PC-9 (cell line): ENCODE data around the gene RTL10. TPM values are rescaled to one million over a fixed set of nuclear protein-coding genes. Genes with fewer than 3 reads are reported as not detected.

Experiments used
- BruUV-seq: library from RNA; stranded (reverse); fragments of 400-500 nt; replicated peaks from 2 replicates; lab custom pipeline; 2021; lab: Mats Ljungman, UMichigan
- CTCF ChIA-PET: fragments of 300-600 bp; sonication (Branson Sonifier 250); formaldehyde crosslinking; loops from one replicate; lab custom pipeline; 2022; ENCODE audit warnings: antibody characterized with exemption; lab: Charles Lee
- POLR2A ChIA-PET: fragments of 300-600 bp; sonication (Branson Sonifier 250); formaldehyde crosslinking; loops from one replicate; lab custom pipeline; 2022; ENCODE audit warnings: antibody characterized with exemption; ENCODE audit not compliant: unreplicated experiment; lab: Charles Lee
- DNase-seq, 2 experiments: peaks; one replicate each; pipeline versions ENCODE4 v3.0.0 to v3.0.0-alpha.2; 2015 to 2022; ENCODE audit warnings: mixed read lengths in 1 of 2
- H2AFZ ChIP-seq: fragments of 200-600 bp; sonication (generic); 2 replicates; pipeline ENCODE4 v1.8.1; 2017; ENCODE audit warnings: antibody characterized with exemption
- H3F3A ChIP-seq: fragments of 200-600 bp; sonication (generic); 2 replicates; pipeline ENCODE4 v1.8.1; 2017; ENCODE audit warnings: antibody characterized with exemption, mild to moderate bottlenecking, low read depth; ENCODE audit not compliant: insufficient read depth
- H3K27ac ChIP-seq: fragments of 200-600 bp; sonication (generic); 2 replicates; pipeline ENCODE4 v1.6.1; 2016; ENCODE audit warnings: mixed run types
- H3K27me3 ChIP-seq: fragments of 200-600 bp; sonication (generic); 2 replicates; pipeline ENCODE4 v1.6.1; 2016; ENCODE audit warnings: low read depth, mixed run types; ENCODE audit not compliant: insufficient read depth
- H3K36me3 ChIP-seq: fragments of 200-600 bp; sonication (generic); 2 replicates; pipeline ENCODE4 v1.6.1; 2016; ENCODE audit warnings: low read depth, mixed run types
- H3K4me1 ChIP-seq: fragments of 200-600 bp; sonication (generic); replicated peaks from 2 replicates; pipeline ENCODE4 v1.6.1; 2016; ENCODE audit warnings: mixed run types; ENCODE audit not compliant: insufficient read depth
- H3K4me2 ChIP-seq: fragments of 200-600 bp; sonication (generic); 2 replicates; pipeline ENCODE4 v1.6.1; 2017; ENCODE audit warnings: mixed run types
- H3K4me3 ChIP-seq: fragments of 200-600 bp; sonication (generic); 2 replicates; pipeline ENCODE4 v1.6.1; 2016; ENCODE audit warnings: mixed run types
- H3K79me2 ChIP-seq: fragments of 200-600 bp; sonication (generic); 2 replicates; pipeline ENCODE4 v1.6.1; 2017; ENCODE audit warnings: low read depth, mixed run types
- H3K9me2 ChIP-seq: fragments of 200-600 bp; sonication (generic); 2 replicates; pipeline ENCODE4 v1.8.1; 2017; ENCODE audit warnings: mild to moderate bottlenecking; ENCODE audit not compliant: insufficient read depth
- H3K9me3 ChIP-seq: fragments of 200-600 bp; sonication (generic); 2 replicates; pipeline ENCODE4 v1.8.1; 2016; ENCODE audit warnings: low read depth; ENCODE audit not compliant: insufficient read depth
- H4K20me1 ChIP-seq: fragments of 200-600 bp; sonication (generic); 2 replicates; pipeline ENCODE4 v1.8.1; 2017; ENCODE audit not compliant: insufficient read depth
- CTCF ChIP-seq: fragments of 200-600 bp; sonication (generic); conservative IDR thresholded peaks from 2 replicates; pipeline ENCODE4 v1.6.1; 2017; ENCODE audit warnings: mixed run types, antibody characterized with exemption, mild to moderate bottlenecking, moderate library complexity
- EZH2 ChIP-seq: fragments of 200-600 bp; sonication (generic); IDR thresholded peaks from 2 replicates; pipeline ENCODE4 v1.8.0; 2017; ENCODE audit warnings: antibody characterized with exemption, low read depth
- intact Hi-C: fragments of 100-400 bp; cut with micrococcal nuclease; formaldehyde crosslinking; loops from one replicate; pipeline ENCODE4 v1.10.0; 2022; ENCODE audit not compliant: unreplicated experiment
- total RNA-seq: library from RNA; stranded (reverse); gene quantifications from 2 replicates; pipeline ENCODE4 v1.2.3, GENCODE V29; 2021

RTL10 gene
- total RNA-seq, 1 experiment from 2014 or later, result 23.5 TPM

GRCh38 chr22:19811211-19811621, 43.5 kb downstream of the RTL10 start:
- no peak for DNase-seq
- TF ChIP-seq CTCF (no peak), EZH2 (no peak)
- no peak overlapping the region for H3K27ac ChIP-seq
- ChIA-PET POLR2A (no interaction called here), CTCF (no interaction called here)
- H2AFZ ChIP-seq, result no peak overlapping the region
- H3K4me1 ChIP-seq, result peaks cover 14% of the 10 kb centered on the region
- BruUV-seq, result no TSS peak
- no peaks in the 10 kb centered on the region for H3K79me2 ChIP-seq
- H4K20me1 ChIP-seq, result no peaks in the 10 kb centered on the region
- intact Hi-C loops, result no loop called here
- H3K9me3 ChIP-seq, result no peaks in the 10 kb centered on the region
- no peak overlapping the region for H3K4me2 ChIP-seq
- no peak overlapping the region for H3K4me3 ChIP-seq
- H3K27me3 ChIP-seq, result no peaks in the 10 kb centered on the region
- no peaks in the 10 kb centered on the region for H3K36me3 ChIP-seq
- H3K9me2 ChIP-seq, result no peaks in the 10 kb centered on the region
- H3F3A ChIP-seq, result peaks cover 9% of the 10 kb centered on the region

GRCh38 chr22:19810381-19811201, 44.1 kb downstream of the RTL10 start:
- Histone ChIP-seq H3K4me3 (no peak overlapping the region), H3F3A (peaks cover 15% of the 10 kb centered on the region), H3K4me2 (no peak overlapping the region), H3K9me3 (no peaks in the 10 kb centered on the region), H4K20me1 (no peaks in the 10 kb centered on the region), H3K79me2 (no peaks in the 10 kb centered on the region), H2AFZ (no peak overlapping the region), H3K27ac (no peak overlapping the region), H3K4me1 (peaks cover 20% of the 10 kb centered on the region), H3K36me3 (no peaks in the 10 kb centered on the region), H3K9me2 (no peaks in the 10 kb centered on the region), H3K27me3 (no peaks in the 10 kb centered on the region)
- ChIA-PET CTCF (no interaction called here), POLR2A (no interaction called here)
- TF ChIP-seq EZH2, result no peak
- TF ChIP-seq CTCF, result no peak
- no peak for DNase-seq
- intact Hi-C loops, result no loop called here
- BruUV-seq, result no TSS peak

- peaks cover 24% of the 10 kb centered on the region for H3F3A ChIP-seq
- DNase-seq, result no peak
- no peak overlapping the region for H3K27ac ChIP-seq
- ChIA-PET POLR2A (no interaction called here), CTCF (no interaction called here)
- H3K4me3 ChIP-seq, result no peak overlapping the region
- H2AFZ ChIP-seq, result no peak overlapping the region
- peaks cover 27% of the 10 kb centered on the region for H3K4me1 ChIP-seq
- TF ChIP-seq CTCF (no peak), EZH2 (no peak)
- no peaks in the 10 kb centered on the region for H3K27me3 ChIP-seq
- no TSS peak for BruUV-seq
- no peaks in the 10 kb centered on the region for H4K20me1 ChIP-seq
- no peaks in the 10 kb centered on the region for H3K79me2 ChIP-seq
- H3K9me2 ChIP-seq, result no peaks in the 10 kb centered on the region
- intact Hi-C loops, result no loop called here
- H3K9me3 ChIP-seq, result no peaks in the 10 kb centered on the region
- no peaks in the 10 kb centered on the region for H3K36me3 ChIP-seq
- no peak overlapping the region for H3K4me2 ChIP-seq
Observed at GRCh38 chr22:19809741-19810140, 44.9 kb downstream of the RTL10 start.
